Muscle of back (tissue), 11 donors: ENCODE measurements around the gene SF1. TPM values are rescaled to one million over a fixed set of nuclear protein-coding genes. Genes with fewer than 3 reads are reported as not detected.

ENCODE experiments used
- DNase-seq, 3 donors: peaks; one replicate each; pipeline versions ENCODE4 v3.0.0 to v3.0.0-alpha.2; 2013
- polyA plus RNA-seq, 10 donors: library from polyadenylated mRNA; unstranded; fragments of 120-200 nt; gene quantifications; one replicate each; pipeline ENCODE4 v1.2.1, GENCODE V29; 2013; ENCODE audit not compliant: insufficient read length in 10 of 10

Gene SF1
- polyA plus RNA-seq, 10 donors = 158 to 288 (median 220) TPM

DNA sequence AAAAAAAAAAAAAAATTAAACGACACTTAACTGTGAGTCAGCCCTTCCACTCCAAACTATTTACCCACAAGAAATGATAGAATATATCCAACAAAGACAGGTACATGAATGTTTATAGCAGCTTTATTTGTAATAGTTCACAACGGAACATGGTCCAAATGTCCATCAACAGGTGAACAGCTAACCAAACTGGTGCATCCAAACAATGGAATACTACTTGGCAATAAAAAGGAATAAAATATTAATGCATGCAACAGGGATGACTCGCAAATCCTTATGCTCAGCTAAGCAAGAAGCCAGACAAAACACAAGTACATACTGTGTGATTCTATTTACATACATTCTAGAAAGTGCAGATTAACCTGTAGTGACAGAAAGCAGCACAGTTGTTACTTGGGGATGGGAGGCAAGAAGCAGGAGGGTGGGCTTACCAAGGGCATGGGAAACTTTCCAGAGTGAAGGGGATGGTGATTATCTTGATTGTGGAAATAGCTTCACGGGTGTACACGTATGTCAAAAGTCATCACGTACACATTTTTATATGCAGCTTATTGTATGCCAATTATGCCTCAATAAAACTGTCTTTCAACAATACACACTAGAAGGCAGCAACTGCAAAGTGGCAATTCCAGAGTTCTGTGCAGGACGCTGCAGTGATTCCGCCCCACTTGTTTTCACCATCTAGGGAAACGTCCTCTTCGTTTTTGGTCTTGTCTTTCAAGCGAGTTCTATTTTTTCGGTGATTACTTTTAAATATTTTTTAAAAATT, 6.7 kb upstream of the SF1 start:
- DNase-seq = no peak

DNA sequence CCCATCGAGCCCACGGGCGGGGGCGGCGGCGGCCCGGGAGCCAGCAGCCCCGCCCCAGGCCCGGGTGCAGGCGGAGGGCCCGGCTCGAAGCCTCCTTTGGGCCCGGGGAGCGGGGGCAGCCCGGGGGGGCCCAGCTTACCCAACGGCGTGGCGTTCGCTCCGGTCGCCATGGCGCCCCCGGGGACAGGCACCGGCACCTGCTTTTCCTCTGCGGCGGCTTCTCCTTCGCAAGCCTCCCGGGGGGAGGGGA, 194 bp downstream of the SF1 start:
- DNase-seq = no peak

DNA sequence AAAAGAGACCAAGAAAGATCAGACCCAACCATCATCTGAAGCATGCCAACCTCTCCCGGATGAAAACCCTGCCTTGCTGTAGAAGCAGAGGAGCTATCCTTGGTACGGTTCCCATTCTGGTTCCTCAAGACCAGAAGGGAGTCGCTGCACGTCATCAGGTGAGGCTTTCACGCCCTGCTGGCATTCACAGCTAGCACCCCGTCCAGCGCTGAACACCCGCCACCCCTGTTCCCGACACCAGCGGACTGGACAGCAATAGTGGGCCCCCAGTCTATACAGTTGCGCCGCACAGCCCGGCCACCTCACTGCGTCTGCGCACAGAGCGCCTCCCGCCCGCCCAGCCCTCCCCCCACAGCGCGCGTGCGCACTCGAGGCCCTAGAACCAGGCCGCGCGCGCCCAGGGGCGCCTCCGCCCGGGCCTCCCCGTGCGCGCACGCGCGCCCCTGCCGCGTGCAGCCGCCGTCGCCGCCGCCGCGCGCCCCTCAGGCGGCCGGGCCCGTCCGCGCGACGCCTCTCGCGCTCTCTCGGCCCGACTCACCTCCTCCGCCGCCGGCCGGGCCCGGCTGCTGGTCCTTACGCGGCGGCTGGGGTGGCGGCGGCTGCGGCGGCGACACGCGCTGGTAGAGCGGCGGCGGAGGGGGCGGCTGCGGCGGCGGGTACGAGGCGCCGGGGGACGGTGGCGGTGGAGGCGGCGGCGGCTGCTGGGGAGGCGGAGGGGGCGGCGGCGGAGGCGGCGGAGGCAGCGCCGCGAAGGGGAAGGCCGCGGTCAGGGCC, 706 bp downstream of the SF1 start:
- peak; percentile 87 to 96 (median 95) for DNase-seq

DNA sequence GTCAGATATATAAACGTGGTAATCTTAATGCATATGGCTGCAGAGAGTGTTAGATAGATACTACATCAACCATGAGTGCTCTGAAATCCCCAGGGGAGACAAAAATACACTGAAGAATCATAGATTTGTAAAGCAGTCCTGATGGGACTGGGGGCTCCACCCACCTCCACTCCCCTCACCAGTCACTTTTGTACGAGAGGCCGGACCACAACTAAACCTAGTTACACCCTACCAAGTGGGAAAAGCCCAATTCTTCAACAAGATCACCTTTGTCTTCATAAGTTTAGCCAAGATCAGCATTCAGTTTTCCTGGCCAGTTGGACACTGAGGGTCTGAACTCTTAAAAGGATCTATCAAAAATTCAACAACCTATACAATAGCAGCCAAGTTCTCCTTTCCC, 1.5 kb downstream of the SF1 start:
- DNase-seq = no peak

DNA sequence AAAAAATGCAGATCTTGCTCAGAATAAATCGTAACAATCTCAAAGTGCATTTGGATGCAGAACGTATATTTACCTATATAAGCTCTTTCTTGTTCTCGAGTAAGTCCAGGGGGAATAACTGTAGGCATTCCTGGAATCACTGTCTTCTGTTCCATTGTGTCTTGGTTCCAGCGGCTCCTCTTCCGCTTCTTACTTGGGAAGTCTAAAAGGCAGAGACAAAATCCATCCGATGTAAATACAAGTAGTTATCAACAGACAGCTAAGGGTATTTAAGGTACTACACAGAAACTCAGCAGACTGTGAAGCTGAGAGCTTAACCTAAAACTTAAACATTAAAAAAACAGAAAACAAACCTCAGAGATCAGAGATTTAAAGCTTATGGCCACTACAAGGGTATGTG, 1.9 kb downstream of the SF1 start:
- DNase-seq = no peak

DNA sequence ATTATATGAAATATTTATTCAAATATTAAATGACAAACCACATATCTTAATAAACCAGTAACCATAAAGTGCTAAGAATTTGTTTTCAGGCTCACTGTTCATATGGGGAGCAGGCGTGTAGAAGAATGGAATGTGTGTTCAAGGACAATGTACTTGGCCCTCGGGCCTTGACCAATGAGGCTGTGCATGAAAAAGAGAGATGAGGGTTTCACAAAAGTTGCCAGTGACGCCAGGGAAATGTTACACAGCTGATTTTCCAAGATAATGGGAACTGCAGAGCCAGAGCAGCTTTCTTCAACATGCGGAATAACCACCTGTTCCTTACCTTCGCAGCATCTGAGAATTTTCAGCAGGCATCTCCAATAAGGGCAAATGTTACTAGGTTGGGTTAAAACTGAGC, 4.2 kb downstream of the SF1 start:
- DNase-seq = no peak

DNA sequence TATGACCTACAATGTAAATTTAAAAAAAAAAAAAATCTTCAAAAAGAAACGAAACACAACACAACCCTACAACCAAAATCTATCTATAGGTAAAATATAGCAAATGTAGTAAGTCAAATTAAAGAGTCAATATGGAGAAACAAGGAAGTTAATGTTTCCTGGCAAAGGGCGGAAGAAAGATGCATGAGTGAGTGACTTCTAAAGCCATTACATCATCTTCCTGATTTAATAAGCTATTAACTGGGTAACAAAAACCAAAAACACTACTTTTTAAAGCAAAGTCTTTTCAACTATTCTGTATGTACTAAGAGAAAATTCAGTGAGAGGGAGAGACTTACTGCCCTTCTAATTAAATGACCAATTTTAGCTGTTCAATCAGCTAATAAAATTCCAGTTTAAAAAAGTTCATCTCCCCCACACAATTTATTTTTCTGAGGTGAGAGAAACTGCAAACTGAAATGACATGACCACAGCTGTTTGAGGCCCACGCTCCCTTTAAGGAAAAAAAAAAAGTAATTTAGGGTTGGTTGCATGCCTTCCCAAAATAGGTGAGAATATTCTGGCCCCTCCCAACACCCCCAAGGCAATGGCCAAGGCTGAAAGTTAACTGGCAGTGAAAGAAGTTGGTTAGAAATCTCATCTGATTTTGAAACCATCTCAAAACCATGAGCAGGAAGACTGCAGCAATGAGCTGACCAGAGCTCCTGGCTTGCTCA, 5.9 kb downstream of the SF1 start:
- no peak for DNase-seq

DNA sequence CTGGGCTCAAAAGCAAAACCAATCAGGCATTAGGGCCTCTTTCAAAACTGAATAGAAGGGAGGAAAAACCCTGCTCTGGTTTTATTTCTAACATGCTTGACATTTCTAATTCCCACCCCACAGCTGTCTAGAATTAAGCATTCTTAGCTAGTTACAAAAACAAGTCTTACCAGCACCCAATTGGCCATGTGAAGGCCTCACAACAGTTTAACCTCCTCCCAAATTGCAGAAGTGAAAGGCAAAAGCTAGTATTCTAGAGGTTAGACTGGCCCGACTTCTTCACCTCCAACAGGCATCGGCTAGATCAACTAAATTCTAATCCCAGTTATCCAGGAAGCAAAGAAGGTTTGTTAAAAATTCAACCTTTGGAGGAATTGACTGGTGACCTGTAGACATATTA, 6.5 kb downstream of the SF1 start:
- DNase-seq = no peak

DNA sequence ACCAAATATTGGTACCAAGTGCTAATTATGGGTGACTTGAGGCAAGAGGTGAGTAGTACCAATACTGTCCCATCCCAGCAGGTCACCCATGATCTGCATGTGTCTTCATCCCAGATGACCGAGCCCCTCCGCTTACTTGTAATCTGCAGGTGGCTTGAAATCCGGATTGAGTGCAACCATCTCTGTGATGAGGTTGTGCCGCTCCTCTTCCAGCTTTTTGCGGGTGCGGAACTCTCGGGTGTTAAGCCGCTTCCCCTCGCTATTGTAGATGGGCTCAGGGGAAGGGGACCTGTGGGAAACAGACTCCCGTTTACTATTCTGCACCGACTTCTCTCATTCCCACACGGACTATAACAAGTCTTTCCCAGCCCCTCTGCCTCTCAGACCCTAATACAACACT, 8.2 kb downstream of the SF1 start:
- DNase-seq = no peak

DNA sequence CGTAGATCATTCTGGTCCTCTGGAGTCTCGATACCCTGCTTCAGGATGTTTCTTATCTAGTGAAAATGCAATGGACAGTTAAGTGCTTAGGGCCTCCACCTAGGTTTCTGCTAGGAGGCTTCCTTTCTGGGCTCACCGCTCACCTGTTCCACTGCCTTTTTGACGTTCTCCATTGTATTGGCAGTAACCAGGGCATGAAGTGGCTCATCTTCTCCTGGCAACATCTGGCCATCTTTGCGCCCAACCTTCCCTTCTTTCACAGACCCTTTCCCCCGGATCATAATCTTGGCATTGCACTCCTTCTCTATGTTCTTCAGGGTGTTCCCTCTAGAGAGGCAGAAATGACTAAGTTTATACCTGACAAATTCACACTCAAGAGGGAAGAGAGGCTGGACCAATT, 9.1 kb downstream of the SF1 start:
- DNase-seq = no peak

DNA sequence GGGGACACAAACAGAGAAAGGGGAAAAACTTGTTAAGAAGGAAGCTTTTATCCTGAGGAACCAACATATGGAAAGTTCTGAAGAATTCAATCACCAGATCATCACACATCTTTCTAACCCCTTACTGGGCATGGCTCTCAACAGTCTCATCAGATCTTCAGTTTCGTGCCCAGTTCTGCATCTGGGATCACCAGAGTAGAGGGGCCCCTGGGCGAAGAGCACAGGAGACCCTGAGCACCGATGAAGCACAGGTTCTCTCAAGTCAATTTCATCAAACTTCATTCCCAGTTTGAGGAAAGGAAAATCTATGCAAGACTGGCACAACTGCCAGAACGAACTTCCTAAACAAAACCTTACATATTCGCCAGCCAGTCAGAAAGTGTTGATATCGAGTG, 10.0 kb downstream of the SF1 start:
- no peak for DNase-seq

DNA sequence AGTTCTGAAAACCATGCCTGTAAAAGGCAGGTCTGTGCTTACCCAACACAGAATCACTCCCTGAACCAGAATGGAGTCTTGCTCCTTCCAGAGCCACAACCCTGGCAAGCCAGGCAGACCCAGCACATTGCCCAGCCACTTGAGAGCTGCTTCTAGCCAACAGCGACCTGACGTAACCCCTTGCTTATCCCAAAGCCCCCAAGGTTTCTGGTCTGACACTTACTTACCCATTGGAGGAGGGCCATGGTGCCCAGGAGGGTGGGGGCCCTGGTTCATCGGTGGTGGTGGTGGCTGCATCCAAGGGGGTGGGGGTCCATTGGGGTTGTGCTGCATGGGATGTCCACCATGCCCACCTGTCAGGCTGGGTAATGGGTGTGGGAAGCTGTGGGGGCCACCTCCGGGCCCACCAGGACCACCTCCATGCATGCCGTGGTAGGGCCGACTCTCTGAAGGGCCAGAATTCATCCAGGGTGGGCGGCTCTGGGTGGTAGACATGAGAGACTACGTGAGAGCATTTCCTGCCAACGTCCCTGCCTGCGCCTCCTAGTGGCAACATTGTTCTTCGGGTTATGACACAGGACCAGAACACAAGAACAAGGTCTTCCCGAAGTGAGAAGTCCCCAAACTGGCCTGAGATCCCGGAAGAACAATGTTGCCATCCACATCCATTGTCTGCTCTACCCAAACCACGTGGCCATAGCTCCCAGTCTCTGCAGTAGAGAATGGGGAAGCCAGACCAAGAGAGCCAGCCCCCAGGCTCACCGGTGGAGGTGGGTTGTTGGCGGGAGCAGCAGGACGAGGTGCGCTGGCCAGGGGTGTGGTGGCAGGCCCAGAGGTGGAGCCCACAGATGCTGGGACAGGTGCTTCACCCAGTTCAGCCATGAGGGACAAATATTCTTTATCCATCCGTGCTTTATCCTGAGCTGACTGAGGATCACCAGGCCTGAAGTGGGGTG, 10.7 kb downstream of the SF1 start:
- peak in 2 of 3 donors; percentile 45 to 54 for DNase-seq

DNA sequence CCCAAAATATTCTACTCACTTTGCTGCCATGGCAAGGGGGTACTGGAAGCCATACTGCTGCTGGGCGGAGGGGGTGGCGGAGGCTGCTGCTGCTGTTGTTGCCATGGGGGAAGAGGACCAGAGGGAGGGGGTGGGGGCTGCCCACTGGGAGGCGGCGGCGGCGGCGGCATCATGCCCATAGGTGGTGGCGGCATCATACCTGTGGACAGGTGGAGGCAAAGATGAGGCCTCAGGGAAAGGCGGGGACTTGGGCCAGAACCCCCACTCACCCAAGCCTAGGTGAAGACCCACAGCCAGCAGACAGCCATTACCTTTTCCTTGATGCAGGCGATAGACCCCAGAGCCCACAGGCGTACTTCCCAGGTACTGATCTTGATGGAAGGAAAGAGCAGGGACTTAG, 11.5 kb downstream of the SF1 start:
- DNase-seq = no peak

DNA sequence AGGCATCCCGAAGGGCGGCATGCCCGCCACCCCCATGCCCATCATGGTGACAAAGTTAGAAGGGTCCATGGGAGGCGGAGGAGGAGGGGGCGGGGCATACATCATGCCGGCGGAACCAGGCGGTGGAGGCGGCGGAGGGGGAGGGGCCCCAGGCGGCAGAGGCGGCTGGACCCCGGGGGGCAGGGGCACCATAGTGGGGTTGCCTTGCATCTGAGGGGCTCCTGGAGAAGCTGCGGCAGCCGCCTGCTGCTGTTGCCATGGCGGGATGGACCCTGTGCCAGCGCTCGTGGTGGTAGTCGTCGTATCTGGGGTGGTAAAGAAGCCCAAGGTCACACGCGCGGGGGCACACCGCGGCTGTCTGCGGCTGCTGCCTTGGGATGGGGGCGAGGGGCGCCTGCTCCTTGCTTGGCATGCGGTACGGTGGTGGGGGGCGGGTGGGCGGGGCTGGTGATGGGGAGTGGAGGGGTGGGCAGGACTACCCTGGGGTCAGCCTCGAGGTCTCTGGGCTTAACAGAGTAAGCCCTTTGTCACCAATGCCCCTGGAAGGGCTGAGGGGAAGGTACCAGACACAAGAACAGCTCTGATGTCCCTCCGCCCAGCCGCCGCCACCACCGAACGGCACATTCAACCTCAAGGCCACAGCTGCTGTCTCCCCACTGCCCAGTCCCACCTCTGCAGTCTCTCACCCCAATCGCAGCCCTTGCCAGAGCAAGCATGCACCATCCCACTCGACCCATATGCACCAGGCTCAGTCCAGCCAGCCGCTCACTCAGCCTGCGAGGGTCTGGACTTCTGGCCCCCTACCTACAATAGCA, 12.3 kb downstream of the SF1 start:
- no peak for DNase-seq

DNA sequence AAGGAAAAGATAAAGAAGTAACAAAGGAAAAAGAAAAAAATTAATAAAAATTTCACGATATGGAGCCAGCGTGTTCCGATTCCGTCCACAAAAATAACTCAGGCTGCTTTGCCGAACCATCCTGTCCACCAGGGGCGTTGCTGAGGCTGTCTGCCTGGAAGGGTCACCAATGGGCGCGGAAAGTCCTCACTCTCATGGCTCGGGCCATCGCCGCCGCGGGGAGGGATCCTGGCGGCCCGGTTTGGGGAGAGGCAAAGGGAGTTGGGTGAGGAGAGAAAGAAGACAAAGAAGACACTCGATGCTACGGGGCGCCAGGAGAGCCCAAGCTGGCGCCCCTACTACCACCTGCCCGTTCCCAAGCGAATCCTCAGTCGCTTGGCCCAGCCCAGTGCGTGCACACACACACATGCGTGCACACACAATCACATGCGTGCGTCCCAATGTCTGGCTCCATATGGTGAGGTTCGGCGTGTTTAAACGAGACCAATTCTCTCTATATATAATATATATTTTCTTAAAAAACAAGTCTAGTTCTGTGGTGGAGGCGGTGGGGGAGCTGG, 13.0 kb downstream of the SF1 start:
- DNase-seq = no peak

DNA sequence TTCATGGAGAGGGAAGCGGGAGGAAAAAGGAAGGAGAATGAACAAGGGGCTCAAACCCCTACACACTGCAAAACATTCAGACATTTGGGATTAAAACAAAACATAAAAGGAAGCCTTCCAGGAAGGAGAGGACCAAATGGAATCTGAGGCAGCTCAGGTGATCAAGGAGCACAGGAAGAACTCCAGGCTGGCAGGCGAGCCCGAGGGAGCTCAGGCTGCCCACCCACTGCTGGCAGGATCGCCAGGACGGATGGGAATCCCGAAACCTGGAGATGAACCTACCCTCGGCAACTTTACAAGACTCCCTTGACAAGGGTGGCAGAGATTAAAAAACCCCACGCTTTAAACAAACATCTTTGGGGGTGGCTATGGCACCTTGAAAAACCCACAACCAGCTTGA, 13.6 kb downstream of the SF1 start:
- no peak for DNase-seq

DNA sequence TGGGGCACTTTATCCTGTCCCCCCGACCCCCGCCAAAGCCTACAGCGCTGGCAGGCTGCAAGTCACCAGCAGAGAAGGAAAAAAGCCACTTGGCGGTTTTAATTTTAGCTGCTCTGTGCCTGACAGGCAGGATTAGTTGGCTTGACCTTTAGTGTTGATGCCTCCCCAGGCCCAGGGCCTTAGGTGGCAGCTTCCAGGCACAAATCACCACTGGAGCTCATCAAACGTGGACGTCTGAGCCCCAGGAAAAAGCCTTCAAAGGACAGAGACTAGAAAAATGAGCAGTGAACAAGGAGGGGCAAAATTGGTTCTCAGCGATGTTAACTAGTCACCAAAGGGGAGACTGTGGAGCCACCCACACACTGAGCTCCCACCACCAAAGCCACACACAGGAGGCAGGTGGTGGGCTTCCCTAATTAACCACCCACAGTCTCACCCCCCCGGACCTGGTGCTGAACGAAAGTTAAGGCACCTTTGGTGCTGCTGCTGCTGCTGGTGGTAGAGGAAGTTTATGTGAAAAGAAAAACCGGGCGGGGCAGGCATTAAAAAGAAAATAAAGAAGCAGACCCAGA, 14.2 kb downstream of the SF1 start:
- DNase-seq = no peak

DNA sequence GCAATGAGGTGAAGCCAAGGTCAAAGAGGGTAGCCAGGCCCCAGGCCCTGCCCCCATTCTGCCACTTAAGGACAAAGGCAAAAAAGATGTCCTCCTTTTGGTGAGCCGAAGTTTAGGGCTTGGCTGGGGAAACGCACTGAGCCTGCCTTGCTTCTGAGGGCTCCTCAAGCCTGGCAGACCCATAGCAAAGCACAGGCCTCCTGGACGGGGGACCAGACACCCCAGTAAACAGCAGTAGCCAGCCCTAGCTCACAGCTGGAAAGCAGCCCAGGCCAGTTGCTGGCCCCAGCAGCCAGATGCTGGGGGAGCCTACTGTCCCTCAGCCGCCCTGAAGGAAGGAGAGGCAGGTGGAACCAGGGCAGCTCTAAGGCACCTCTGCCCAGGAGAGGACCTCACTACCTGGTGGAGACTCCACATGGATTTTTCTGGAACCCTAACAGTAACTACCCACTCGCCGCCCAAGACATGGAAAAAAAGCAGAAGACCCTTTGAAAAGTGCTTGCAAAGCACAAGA, 14.8 kb downstream of the SF1 start:
- DNase-seq = no peak

DNA sequence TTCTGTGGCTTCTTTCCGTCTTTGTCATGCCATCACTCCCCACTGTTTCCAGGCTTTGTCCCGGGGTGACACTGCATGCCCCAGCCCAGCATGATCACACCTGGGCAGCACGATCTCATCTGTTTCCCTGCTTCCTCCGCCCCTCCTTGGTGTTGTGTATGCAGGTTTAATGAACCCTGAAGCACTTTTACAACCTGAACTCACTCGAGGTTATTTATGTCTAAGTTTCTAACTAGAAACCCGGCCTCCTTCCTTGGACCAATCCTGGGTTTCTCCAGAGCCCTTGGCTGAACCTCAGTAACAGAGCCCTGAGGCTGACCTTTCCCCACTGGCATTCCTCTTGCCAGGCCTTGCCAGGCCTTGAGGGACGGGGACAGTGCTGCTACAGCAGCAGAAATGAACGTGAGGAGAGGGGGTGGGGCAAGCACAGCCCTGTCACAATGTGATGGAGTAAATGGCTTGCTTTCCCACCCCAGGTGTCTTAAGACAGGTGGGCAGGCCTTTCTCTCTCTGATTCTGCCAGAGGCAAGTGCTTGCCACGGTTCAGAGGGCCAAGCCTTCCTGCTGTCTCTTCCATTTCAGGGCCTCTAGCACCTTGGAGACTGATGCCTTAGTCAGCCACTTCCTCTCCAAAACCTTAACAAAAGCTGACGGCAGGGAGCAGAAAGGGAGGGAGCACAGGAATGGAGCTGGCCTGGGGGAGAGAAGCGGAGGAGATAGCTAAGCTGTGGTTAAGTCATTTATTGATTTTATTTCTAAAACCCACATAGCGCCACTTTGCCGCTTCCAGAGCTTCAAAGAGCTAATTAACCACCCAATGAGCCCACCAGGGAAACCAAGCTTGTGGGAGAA, 15.4 kb downstream of the SF1 start:
- DNase-seq = peak in 1 of 3 donors; percentile 48
